ENCODE data around the gene BCR. TPM values are rescaled to one million over a fixed set of nuclear protein-coding genes. Genes with fewer than 3 reads are reported as not detected.

The BCR gene
- total and polyA plus RNA-seq, 2 of the 8 experiments (the other 6 are each of a cell fraction or from before 2014, with no cell fraction given): 66.7 to 130 TPM

GRCh38 chr22:23271597-23271908, 91.2 kb downstream of the BCR start:
- no peak overlapping the region for H3K4ac ChIP-seq (replicated peaks; ENCODE audit: insufficient read length, low read depth, low read length)
- no peak for DNase-seq (ENCODE audit: low read depth in 1 of 2, low spot score in 2 of 2)
- CTCF ChIA-PET (ENCODE audit: partially characterized antibody): interaction anchor here (1.1 to 18.6 kb wide), 8 partner anchors 9 to 144 kb away, joined by 3 to 358 read pairs (median 10); partner anchors contain the start of gene BCR
- TF ChIP-seq JUN (IDR thresholded peaks at IDR 0.05; ENCODE audit: low read depth, low read length) (no peak), NRF1 (IDR thresholded peaks at IDR 0.05; ENCODE audit: low read depth, low read length) (no peak), ZNF274 (IDR thresholded peaks at IDR 0.05; ENCODE audit: borderline replicate concordance, extremely low read depth, low read length) (no peak)

More at GRCh38 chr22:23271597-23271908, 91.2 kb downstream of the BCR start:
- Histone ChIP-seq H2BK20ac (ENCODE audit: low read length) (no peak overlapping the region), H2AFZ (ENCODE audit: low read length) (no peak overlapping the region), H2BK12ac (ENCODE audit: low read depth, low read length) (no peak overlapping the region), H2BK5ac (ENCODE audit: low read depth, low read length) (no peak overlapping the region), H3K14ac (ENCODE audit: insufficient read length) (no peak overlapping the region), H3K79me1 (ENCODE audit: low read depth, low read length) (no peaks in the 10 kb centered on the region), H4K8ac (ENCODE audit: extremely low read depth, insufficient read depth, low read length) (no peak overlapping the region), H3K27ac (ENCODE audit: low read depth, low read length) (no peak overlapping the region), H3K9ac (replicated peaks in 1 of 4; ENCODE audit: extremely low read depth in 1 of 4, low read depth in 3 of 4, low read length in 3 of 4) (no peak overlapping the region), H4K20me1 (replicated peaks in 1 of 2; ENCODE audit: control insufficient read depth in 1 of 2, insufficient read depth in 2 of 2, low read length in 2 of 2) (peaks cover 8 to 25% of the 10 kb centered on the region in 2 experiments), H3K23ac (ENCODE audit: insufficient read length) (no peak overlapping the region), H3K4me1 (replicated peaks in 1 of 4; ENCODE audit: control insufficient read depth in 3 of 4, insufficient read depth in 4 of 4, low read length in 3 of 4) (peaks cover 0 to 29% (median 20%) of the 10 kb centered on the region in 4 experiments; a peak in 6 of 7 replicates), H3K18ac (ENCODE audit: extremely low read depth, low read length) (no peak overlapping the region), H2AK5ac (ENCODE audit: low read depth, low read length) (no peak overlapping the region), H3K4me3 (ENCODE audit: extremely low read depth in 1 of 4, insufficient read depth in 2 of 4, low read depth in 3 of 4, low read length in 4 of 4) (no peak overlapping the region), H3K56ac (replicated peaks; ENCODE audit: insufficient read length, low read depth, low read length) (no peak overlapping the region), H3K27me3 (replicated peaks in 1 of 4; ENCODE audit: control insufficient read depth in 3 of 4, extremely low read depth in 1 of 4, insufficient read depth in 3 of 4, low read length in 3 of 4) (no peaks in the 10 kb centered on the region), H3K4me2 (ENCODE audit: insufficient read depth in 1 of 2, low read depth in 2 of 2, low read length in 2 of 2) (no peak overlapping the region), H2BK120ac (replicated peaks; ENCODE audit: low read depth, low read length) (no peak overlapping the region), H3K79me2 (ENCODE audit: control insufficient read depth in 1 of 2, insufficient read depth in 2 of 2, low read length in 2 of 2) (no peaks in the 10 kb centered on the region), H3K23me2 (ENCODE audit: low read depth, low read length) (no peaks in the 10 kb centered on the region), H3K9me3 (ENCODE audit: insufficient read depth in 2 of 2, low read depth in 1 of 2, low read length in 1 of 2) (no peaks in the 10 kb centered on the region), H4K91ac (replicated peaks; ENCODE audit: insufficient read length, low read length) (no peak overlapping the region), H4K5ac (ENCODE audit: insufficient read length, low read depth, low read length) (no peak overlapping the region), H2BK15ac (ENCODE audit: low read length) (no peak overlapping the region), H3K36me3 (ENCODE audit: control insufficient read depth in 2 of 4, insufficient read depth in 4 of 4, low read length in 3 of 4) (peaks cover 14 to 38% (median 34%) of the 10 kb centered on the region in 4 experiments; a peak in 7 of 8 replicates)
- FAIRE-seq: no peak
- WGBS, 2 experiments (ENCODE audit: extremely low coverage in 1 of 2, insufficient coverage in 1 of 2, insufficient read length in 1 of 2, insufficient replicate concordance in 2 of 2, low coverage in 1 of 2, low lambda C conversion rate in 2 of 2, missing lambda C conversion rate in 1 of 2): 90% methylated on average over 4 of the region's 4 CpGs; no CpG with 5 or more reads in 1 of the 2 experiments
- POLR2A ChIA-PET (ENCODE audit: partially characterized antibody): interaction anchor here (1.1 kb wide), 1 partner anchor 14 kb away, joined by 3 read pairs; no protein-coding TSS in a partner anchor

Data from H1 (cell line).